Measurements from ENCODE around the gene ST7L.
A peak's percentile ranks its signal among the peaks of the same experiment; 100 is the strongest.

The ST7L gene

DNA sequence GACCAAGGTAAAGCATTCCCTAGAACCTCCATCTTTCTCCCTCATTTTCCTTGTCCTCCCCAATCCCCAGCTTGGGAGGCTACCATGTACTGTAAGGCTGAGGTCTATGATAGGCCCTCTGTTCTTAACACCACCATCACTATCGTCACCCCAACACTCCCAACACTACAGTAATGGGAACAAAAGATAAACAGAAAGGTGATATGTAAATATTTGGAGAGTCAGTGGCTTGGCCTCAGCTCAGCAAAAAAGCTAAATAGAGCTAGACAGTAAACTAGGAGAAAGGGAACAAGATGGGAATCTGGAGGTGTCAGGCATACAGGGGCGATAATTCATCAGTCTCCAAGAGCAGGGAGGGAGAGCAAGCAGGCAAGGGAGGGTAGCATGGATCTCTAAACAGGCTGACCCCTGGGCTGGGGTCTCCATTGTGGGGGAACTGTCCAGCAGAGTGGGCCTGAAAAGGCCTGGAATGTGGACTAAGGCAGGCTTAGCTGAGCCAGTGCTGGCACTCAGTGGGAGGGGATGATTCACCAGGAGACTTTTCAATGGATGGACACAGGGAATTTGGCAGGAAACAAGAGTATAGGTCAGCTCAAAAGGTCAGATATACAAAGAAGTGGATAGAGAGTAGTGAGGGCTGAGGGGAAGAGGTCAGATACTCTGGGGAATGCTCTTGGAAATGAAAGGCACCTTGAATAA is 103.5 kb downstream of the ST7L start:
- no peak for DNase-seq (ENCODE audit: low read depth)

DNA sequence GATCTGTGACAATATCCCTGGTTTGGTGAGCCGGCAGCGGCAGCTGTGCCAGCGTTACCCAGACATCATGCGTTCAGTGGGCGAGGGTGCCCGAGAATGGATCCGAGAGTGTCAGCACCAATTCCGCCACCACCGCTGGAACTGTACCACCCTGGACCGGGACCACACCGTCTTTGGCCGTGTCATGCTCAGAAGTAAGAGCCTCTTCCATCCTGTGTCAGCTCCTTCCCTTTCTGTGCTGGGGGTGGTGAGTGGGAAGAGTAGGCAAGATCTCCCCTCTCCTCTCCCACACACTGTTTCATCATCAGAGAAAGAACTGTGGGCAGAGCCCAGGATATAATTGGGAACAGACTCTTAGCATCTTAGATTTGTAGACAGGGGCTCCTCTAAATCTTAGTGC is 104.0 kb downstream of the ST7L start:
- DNase-seq (ENCODE audit: low read depth) = no peak

DNA sequence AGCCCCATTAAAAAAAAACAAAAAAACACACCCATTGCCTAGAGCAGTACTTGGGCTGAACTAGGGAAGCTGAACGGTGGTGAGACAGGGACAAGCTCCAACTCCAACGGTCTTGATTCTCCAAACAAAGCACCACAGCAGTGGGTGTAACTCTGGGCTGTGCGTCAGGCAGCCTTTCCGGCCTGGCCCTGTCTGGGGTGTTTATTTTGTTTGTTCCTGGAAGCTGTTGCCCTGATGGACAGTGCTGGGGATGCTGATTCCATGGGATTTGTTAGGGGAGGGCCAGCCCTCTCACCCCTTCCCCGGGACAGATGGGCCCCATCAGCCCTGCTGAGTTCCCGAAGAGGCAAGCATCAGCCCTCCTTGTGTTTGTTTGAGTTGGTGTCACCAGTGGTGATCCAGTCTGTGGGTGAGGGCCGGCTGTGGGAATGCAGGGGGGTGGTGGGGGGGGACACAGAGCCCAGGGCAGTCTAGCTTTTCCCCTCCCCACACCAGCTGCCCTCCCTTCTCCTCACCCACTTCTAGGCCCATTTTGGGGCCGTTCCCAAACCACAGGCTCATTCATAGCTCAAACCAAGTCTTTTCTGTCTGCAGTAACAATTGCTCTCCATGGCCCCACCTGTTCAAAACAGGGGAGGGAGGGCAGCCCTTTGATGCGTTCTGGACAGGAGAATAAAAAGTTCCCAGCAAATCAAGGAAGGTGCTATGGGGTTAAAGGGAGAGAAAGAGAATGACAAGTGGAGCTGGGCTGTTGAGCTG is 105.7 kb downstream of the ST7L start:
- no peak for DNase-seq (ENCODE audit: low read depth)

DNA sequence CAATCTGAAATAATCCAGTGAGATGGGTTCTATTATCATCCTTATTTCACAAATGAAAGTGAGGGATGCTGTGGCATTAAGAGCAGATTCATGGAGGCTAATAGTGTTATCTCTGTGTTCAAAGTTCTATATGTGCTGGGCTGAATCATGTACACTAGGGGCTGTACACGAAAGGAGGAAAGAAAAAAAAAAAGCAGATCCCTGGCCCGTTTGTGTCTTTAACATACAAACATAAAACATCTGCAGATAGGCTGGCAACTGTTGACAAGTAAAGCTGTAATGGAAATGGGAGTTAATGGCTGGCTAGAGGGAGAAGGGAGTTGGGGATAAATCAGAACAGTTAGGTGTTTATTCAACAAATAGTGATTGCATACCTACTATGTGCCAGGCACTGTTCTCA is 107.0 kb downstream of the ST7L start:
- no peak for DNase-seq (ENCODE audit: low read depth)

DNA sequence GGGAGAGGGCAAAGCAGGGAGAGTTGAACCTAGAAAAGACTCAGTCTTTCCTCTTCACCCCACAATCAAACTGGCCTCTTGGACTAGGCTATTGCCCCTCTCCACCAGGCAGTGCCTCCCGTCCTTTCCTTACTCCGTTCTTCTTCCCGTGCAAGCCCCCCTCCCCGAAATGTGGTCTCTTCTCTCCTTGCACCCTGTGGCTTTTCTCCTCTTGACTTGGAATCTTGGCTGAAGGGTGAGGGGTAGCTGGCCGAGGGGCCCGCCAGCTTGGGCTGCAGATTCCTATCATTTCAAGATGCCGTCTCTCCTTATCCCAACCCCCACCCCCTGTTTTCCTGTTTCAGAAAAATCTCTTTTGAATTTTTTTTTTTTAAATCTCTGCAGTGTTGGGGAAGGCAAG is 108.6 kb downstream of the ST7L start:
- DNase-seq (ENCODE audit: low read depth) = no peak

DNA sequence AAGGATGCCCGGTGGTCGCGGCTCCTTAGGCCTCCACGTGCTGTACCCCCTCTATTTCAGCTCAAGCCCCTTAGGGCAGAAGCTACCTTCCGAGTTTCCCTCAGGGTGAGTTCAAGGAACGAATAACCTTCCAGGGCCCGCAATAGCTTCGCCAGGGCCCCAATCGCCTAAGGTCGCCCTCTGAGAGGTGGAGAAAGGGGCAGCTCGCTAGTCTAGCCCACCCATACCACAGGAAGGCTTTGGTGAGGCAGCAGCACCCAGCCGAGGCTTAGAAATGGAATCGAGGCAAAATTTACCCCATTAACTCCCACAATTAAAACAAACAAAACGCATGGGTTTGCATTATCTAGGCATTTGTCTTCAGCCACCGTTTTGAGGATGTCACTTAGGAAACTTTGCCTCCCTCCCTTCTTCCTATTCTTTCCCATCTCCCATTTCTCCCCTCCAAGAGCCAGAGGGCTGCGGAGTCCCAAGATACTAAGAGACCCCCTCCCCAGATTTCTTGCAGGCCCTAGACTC is 109.2 kb downstream of the ST7L start:
- DNase-seq (ENCODE audit: low read depth) = no peak

DNA sequence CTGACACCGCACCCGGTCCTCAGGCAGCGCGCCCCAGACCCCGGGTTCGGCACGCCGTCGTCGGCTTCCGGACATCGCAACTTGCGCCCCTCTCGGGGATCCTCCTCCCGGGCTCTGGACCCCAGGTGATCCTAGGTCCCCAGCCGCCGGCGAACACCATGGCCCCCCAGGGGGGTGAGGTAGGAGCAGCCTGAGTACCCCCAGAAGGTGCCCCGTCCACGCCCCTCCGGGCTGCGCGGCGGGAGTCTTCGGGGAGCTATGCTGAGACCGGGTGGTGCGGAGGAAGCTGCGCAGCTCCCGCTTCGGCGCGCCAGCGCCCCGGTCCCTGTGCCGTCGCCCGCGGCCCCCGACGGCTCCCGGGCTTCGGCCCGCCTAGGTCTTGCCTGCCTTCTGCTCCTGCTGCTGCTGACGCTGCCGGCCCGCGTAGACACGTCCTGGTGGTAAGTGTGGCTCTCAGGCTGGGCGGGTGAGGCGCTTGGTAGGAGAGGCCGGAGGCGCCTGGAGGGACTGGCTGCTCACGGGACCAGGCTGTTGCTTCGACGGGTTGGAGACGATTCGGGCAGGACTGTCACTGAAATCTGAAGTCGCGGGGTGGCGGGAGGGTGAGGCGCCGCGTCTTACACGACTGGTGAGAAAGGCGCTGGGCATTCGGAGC is 109.8 kb downstream of the ST7L start:
- no peak for DNase-seq (ENCODE audit: low read depth)

DNA sequence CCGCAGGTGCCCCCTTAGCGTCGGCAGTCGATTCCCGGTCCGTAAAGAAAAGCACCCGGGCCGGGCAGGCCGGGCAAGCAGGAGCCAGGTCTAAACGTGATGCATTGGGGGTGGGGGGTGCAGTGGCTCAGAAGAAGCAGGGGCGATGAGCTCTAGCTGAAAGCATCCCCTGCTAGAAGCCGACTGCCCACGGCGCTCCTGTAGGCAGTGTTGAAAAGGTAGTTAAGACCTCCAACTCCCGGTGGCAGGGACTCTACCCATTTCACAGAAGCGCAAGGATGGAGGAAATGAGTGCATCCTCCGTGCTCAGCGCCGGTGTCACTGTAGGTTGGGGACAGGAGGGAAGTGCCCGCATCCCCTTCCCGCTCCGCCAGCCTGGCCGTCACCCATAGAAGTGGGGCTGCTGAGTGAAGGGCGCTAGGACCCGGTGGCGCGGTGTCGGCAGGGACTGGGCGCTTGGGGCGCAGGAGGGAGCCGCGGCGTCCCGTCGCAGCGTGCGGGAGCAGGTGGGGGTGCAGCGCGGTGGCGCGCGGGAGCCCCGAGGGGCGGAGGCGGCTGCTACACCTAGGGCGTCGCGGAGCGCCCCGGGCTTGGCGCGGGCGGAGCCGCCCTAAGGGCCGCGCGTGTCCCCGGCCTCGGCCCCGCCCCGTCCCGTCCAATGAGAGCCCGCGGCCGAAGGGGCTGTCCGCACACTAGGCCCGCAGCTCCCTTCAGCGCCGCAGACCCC is 110.5 kb downstream of the ST7L start, which contains the start of gene WNT2B:
TSS of gene WNT2B (plus strand) at position 688 of the 727 bp plus-strand sequence. CDS start 298 bp downstream, outside the sequence.
- peak; percentile 30 for DNase-seq (ENCODE audit: low read depth)

DNA sequence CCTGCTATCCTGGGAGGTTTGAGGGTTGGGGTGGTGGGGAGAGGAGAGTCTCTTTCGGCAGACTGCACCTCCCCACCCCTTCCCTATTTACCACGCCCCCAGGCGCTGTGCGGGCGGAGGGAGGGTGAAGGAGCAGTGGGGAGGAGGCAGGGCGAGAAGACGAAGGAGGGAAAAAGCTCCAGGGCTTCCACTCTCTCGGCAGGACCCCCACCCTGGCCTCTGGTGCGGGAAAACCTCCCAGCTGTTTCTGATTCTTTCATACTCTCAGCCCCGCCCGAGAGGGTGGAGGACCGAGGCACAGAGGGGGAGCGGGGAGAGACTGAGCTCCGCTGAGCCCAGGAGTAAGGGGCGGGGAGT is 111.0 kb downstream of the ST7L start:
- DNase-seq (ENCODE audit: low read depth) = no peak

DNA sequence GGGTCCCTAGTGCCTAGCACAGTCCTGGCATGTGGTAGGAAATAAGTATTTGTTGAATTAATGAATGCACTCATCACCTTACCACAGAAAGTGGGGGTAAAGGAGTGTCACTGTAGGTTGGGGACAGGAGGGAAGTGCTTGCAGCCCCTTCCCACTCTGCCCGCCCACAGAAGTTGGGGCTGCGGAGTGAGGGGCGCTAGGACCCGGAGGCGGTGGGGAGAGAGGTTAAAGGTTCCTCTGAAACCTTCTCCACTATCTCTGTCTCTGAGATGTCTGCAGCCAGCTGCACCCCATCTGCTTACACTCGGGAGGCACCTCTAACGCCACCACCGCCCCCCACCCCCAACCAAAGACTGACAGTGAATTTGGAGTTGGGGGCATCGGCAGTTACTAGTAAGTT is 111.6 kb downstream of the ST7L start:
- no peak for DNase-seq (ENCODE audit: low read depth)

DNA sequence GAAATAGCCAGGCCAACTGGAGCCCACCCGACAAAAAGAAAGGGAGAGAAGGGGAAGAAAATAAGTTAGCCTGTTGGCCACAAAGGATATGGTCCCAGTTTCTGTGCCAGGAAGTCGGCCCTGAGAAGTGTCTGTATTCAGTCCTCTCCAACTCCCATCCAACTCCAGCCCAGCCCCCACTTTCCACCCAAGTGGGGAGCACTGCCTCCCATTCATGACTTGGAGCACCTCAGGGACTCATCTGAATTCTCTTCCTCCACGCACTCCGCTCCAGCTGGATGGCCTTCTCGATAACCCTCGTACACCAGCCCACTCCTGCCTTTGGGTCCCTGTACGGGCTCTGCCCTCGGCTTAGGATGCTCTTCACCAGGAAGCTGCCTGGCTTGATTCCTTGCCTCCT is 112.2 kb downstream of the ST7L start:
- no peak for DNase-seq (ENCODE audit: low read depth)

DNA sequence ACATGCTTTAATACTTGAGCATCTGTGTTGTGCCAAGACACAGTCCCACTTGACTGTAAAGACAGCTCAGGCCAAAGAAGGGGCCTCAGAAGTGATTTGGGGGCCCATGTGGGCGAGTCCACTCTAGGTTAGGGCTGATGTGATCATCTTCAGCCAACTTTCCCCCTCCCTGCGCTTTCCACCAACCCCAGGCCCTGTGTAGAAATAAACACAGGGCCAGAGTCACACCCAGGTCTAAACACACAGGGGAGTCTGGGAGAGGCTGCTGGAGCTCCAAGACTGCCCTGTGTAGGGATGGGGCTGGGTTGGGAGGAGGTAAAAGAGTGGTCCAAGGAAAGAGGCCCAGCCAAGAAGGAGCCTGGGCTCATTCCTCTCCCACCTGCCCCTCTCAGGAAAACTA is 112.6 kb downstream of the ST7L start:
- no peak for DNase-seq (ENCODE audit: low read depth)

DNA sequence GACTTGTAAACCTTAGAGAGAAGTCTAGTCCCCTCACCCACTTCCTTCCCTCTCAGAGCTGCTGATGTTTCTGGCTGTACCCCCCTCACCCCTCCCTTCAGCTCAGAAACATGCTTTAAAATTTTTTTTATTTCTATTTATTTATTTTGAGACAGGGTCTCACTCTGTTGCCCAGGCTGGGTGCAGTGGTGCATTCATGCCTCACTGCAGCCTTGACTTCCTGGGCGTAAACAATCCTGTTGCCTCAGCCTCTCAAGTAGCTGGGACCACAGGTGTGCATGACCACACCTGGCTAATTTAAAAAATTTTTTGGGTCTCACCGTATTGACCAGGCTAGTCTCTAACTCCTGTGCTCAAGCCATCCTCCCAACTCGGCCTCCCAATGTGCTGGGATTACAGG is 113.1 kb downstream of the ST7L start:
- DNase-seq (ENCODE audit: low read depth) = no peak

DNA sequence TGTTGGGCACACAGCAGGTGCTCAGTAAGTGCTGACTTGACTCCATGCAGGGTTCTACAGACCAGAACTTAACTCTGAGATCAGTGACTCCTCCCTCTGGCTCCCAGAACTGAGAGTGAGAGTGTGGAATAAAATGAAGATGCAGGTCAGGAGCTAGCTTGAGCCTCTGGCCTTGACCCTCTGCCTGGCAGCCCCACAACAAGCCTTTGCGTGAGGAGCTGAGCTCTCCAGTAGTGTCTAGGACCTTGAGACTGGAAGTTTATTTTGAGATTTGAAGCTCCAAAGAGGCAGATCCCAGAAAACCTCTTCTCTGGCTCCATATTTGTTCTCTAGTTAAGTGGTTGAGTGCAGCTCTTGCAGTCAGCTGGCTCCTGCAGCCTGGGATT is 113.5 kb downstream of the ST7L start:
- DNase-seq (ENCODE audit: low read depth) = no peak

DNA sequence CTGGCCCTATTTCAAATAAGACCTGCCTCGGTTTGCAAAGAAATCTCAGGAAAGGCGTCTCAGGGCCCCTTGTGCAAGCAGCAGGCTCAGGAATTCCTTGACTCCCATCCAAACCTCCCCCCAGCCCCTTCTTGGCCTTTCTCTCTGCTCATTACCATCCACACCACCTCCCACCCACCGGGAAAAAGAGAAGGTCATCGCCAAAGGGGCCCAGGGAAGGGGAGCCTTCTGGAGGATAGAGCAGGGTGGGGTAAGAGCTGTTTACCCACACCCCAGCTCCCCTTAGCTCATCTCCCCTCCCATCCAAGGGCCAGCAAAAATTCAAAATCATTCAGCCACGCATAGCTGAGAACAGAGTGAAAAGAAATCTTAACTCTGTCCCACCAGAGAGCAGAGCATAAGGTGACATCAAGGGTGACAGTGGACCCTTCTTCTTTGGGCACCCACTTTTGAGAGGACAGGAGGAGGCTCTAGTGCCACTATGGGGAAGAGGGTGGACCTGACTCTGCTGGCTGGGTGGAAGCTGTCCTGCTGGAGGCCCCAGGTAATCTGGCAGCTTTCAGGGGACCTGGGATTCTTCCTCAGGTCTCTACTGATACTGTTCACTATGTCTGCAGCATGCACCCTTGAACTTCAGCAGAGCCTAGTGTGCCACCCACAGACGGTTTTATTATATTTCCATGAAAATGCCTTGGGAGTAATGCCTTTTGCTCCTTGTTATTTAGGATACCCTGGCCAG is 114.1 kb downstream of the ST7L start:
- DNase-seq (ENCODE audit: low read depth) = no peak

DNA sequence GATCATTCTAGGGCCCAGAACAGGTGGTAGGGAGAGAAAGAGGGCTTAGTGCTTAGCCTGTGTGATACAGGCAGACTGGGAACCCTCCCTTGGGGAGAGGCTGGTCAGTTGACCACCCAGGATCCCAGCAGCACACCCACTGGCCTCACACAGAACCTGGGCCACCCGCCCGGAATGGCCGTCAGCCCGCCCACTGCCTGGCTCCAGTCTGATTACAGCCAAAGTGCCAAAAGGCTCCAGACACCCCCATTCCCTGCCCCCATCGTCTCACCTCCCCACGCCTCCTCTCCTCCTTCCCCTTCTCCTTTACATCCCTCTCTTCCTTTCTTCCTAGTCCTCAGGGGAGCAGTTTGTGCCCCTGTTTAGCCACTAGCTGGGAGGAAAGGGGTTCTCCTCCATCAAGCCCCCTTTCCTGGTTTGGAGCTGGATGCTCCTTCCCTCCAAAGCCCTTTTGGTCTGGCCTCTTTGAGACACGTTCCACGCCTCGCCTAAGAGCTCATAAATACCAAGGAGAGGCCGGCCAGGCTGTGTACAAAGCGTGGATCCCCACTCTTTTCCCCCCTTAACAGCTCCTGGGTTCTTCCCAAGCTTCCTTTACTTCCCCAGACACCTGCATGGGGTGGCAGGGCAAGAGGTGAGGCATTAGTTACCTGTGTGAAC is 114.8 kb downstream of the ST7L start:
- DNase-seq (ENCODE audit: low read depth) = no peak

DNA sequence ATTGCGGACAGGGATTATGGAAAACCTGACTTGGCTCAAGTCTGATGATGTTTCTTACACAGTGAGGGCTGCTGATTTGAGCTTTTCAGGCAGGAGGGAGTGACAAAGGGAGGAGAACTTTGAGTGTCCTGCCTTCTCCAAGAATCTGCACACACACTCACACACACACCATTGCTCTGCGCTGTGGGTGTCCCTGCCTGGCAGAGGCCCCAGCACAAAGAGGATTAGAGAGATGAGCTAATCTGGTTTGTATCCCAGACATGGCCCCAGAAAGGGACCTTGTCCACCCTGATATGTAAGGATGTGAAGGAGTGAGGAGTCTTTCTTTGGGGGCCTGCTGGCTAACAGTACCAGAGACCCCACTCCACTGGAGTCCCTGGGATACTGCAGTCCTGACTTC is 116.1 kb downstream of the ST7L start:
- no peak for DNase-seq (ENCODE audit: low read depth)

DNA sequence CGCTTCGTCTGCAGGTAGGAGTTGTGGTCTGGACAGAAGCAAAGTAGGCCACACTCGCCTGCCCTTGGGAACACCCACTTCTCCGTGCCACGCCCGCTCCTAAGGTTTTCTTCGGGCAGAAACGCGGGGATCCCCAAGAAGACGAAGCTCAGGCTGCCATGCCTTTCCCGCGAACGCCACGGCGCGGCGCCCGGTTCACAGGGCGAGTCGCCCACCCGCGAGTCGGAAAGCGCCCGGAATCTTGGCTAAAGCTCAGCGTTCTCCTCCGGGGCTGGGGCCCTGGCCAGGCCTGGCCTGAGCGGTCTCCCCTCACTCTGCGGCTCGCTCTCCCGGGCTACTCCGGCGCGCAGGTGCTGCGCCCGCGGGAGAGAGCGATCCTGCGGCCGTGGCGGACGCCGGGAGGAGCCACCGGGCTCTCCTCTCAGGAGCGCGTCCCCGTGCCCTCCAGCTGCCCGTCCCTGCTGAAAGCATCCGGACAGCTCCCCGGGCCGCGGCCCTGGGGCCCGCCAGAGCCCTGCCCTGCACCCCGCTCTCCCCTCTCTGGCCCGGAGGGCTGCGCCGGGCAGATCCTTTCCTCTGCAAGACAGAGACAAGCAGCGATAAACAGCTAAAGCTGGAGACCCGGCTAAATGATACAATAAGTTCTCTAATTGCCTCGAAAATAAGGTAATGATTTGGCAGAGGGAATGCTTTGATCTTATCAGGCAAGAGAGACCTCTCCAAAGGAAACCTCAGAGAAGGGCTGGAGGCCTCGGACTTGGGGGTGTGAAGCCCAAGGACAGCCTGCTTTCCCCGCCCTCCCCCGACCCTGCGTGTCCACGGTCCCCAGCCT is 116.9 kb downstream of the ST7L start:
- DNase-seq (ENCODE audit: low read depth) = peak; percentile 52

DNA sequence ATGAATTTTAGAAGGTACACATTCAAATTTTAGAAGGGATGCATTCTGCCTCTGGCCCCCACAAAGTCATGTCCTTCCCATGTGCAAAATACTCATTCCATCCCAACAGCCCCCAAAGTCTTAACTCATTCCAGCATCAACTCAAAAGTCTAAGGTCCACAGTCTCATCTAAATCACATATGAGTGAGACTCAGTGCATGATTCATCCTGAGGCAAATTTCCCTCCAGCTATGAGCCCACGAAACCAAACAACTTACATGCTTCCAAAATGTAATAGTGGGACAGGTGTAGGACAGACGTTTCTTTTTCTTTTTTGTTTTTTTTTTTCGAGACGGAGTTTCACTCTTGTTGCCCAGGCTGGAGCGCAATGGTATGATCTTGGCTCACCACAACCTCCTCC is 122.7 kb downstream of the ST7L start:
- DNase-seq (ENCODE audit: low read depth) = no peak

DNA sequence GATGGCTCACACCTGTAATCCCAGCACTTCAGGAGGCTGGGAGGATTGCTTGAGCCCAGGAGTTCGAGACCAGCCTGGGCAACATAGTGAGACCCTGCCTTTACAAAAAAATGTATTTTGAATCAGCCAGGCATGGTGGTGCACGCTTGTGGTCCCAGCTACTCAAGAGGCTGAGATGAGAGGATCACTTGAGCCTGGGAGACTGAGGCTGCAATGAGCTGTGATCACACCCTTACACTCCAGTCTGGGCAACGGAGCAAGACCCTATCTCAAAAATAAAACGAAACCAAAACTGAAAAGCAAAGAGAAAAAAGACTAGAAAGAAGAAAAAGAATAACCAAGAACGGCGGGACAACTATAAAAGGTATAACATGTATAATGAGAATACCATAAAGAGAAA is 125.6 kb downstream of the ST7L start:
- DNase-seq (ENCODE audit: low read depth) = no peak
